ENCODE results near the gene FGF14.

The FGF14 gene

DNA sequence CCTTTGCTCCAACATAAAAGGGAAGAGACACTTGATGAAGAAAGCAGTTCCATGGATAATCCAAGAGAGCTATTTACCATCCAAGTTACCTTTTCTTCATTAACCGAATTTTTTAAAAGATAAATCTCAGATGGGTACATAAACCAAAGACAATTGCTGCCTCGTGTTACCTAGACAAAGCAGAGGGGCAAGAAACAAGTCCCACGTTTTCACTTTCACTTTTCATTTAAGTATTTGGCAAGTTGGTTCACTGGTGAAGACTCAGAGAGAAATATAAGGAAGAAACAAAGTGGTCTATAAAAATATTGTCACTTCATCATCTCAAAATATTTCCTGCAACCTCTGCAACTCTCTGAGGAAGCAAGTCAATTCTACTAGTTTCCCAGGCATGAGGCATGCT lies 446.1 kb downstream of the FGF14 start:
- TF ChIP-seq, protein P1, sequence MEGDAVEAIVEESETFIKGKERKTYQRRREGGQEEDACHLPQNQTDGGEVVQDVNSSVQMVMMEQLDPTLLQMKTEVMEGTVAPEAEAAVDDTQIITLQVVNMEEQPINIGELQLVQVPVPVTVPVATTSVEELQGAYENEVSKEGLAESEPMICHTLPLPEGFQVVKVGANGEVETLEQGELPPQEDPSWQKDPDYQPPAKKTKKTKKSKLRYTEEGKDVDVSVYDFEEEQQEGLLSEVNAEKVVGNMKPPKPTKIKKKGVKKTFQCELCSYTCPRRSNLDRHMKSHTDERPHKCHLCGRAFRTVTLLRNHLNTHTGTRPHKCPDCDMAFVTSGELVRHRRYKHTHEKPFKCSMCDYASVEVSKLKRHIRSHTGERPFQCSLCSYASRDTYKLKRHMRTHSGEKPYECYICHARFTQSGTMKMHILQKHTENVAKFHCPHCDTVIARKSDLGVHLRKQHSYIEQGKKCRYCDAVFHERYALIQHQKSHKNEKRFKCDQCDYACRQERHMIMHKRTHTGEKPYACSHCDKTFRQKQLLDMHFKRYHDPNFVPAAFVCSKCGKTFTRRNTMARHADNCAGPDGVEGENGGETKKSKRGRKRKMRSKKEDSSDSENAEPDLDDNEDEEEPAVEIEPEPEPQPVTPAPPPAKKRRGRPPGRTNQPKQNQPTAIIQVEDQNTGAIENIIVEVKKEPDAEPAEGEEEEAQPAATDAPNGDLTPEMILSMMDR (IDR thresholded peaks at IDR 0.05; ENCODE audit: insufficient read depth, low read length, poor library complexity, severe bottlenecking), result no peak
- TF ChIP-seq EZH2phosphoT487 (conservative IDR thresholded peaks at IDR 0.05; ENCODE audit: low read length), result no peak
- Histone ChIP-seq H3K27ac (ENCODE audit: low read depth, low read length) (no peak overlapping the region), H3K9me3 (ENCODE audit: insufficient read depth, low read length) (no peaks in the 10 kb centered on the region), H3F3A (ENCODE audit: insufficient read depth) (no peaks in the 10 kb centered on the region), H3K4me2 (ENCODE audit: low read depth, low read length, poor library complexity, severe bottlenecking) (no peak overlapping the region), H4K20me1 (ENCODE audit: low read depth, low read length) (no peaks in the 10 kb centered on the region), H3K36me3 (ENCODE audit: low read length) (no peaks in the 10 kb centered on the region), H3K4me3 (ENCODE audit: insufficient read depth, low read length, poor library complexity, severe bottlenecking) (no peak overlapping the region), H3K9me2 (replicated peaks; ENCODE audit: insufficient read depth, low read length) (no peaks in the 10 kb centered on the region), H3K79me2 (ENCODE audit: insufficient read depth, low read length) (no peaks in the 10 kb centered on the region), H3K27me3 (ENCODE audit: low read length) (no peaks in the 10 kb centered on the region), H2AFZ (ENCODE audit: low read depth, low read length, severe bottlenecking) (no peak overlapping the region), H3K9ac (ENCODE audit: low read length) (no peak overlapping the region)

DNA sequence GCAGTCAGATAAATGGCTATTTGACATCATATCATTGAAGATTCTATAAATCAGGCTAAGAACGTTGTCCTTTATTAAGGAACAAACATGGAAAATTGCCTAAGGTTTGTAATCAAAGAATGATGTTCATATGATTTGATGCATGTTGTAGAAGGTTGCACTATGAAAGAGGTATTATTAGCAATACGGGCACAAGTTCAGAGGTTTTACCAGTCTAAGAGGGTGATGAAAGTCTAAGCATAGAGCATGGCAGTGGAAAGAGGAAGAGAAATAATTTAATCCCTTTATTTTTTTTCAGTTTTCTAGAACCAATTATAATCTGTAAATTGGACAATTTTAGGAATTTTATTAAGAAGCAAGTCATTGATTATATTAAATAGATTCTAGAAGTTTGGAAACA lies 450.7 kb downstream of the FGF14 start:
- Histone ChIP-seq H4K20me1 (ENCODE audit: low read depth, low read length) (no peaks in the 10 kb centered on the region), H2AFZ (ENCODE audit: low read depth, low read length, severe bottlenecking) (no peak overlapping the region), H3K27ac (ENCODE audit: low read depth, low read length) (no peak overlapping the region), H3K79me2 (ENCODE audit: insufficient read depth, low read length) (no peaks in the 10 kb centered on the region), H3K4me2 (ENCODE audit: low read depth, low read length, poor library complexity, severe bottlenecking) (no peak overlapping the region), H3K27me3 (ENCODE audit: low read length) (no peaks in the 10 kb centered on the region), H3K9me3 (ENCODE audit: insufficient read depth, low read length) (no peaks in the 10 kb centered on the region), H3K9me2 (replicated peaks; ENCODE audit: insufficient read depth, low read length) (no peaks in the 10 kb centered on the region), H3K9ac (ENCODE audit: low read length) (no peak overlapping the region), H3F3A (ENCODE audit: insufficient read depth) (no peaks in the 10 kb centered on the region), H3K36me3 (ENCODE audit: low read length) (no peaks in the 10 kb centered on the region), H3K4me3 (ENCODE audit: insufficient read depth, low read length, poor library complexity, severe bottlenecking) (no peak overlapping the region)
- TF ChIP-seq, protein P1 (IDR thresholded peaks at IDR 0.05; ENCODE audit: insufficient read depth, low read length, poor library complexity, severe bottlenecking), result no peak
- TF ChIP-seq EZH2phosphoT487 (conservative IDR thresholded peaks at IDR 0.05; ENCODE audit: low read length), result no peak

DNA sequence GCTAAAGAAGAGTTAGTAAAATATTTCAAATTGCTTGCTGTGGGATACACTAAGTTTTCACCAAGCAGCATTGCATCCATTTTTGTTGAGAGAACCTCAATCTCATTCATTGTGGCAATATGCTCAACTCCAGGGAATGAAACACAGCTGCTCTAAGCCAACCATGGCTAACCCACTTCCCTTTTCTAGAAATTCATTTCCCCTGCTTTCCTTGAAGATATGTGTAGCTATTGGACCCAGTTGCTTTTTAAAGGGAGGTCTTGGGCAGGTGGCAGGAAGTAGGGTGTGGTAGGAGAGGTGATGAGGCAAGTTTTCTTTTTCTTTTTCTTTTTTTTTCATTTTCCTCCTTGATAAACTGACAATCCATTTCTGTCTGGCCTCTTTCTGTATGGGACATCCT lies 452.2 kb downstream of the FGF14 start:
- H3K36me3 ChIP-seq (ENCODE audit: low read length), result no peaks in the 10 kb centered on the region
- no peak overlapping the region for H3K9ac ChIP-seq (ENCODE audit: low read length)

More for the DNA sequence above, 452.2 kb downstream of the FGF14 start:
- H3F3A ChIP-seq (ENCODE audit: insufficient read depth), result no peaks in the 10 kb centered on the region
- no peak overlapping the region for H3K27ac ChIP-seq (ENCODE audit: low read depth, low read length)
- no peaks in the 10 kb centered on the region for H3K9me2 ChIP-seq (replicated peaks; ENCODE audit: insufficient read depth, low read length)
- H3K4me2 ChIP-seq (ENCODE audit: low read depth, low read length, poor library complexity, severe bottlenecking), result no peak overlapping the region
- H2AFZ ChIP-seq (ENCODE audit: low read depth, low read length, severe bottlenecking), result no peak overlapping the region
- H4K20me1 ChIP-seq (ENCODE audit: low read depth, low read length), result no peaks in the 10 kb centered on the region
- H3K4me3 ChIP-seq (ENCODE audit: insufficient read depth, low read length, poor library complexity, severe bottlenecking), result no peak overlapping the region
- no peaks in the 10 kb centered on the region for H3K79me2 ChIP-seq (ENCODE audit: insufficient read depth, low read length)
- H3K9me3 ChIP-seq (ENCODE audit: insufficient read depth, low read length), result no peaks in the 10 kb centered on the region
- no peak for TF ChIP-seq EZH2phosphoT487 (conservative IDR thresholded peaks at IDR 0.05; ENCODE audit: low read length)
- TF ChIP-seq, protein P1 (IDR thresholded peaks at IDR 0.05; ENCODE audit: insufficient read depth, low read length, poor library complexity, severe bottlenecking), result no peak
- H3K27me3 ChIP-seq (ENCODE audit: low read length), result no peaks in the 10 kb centered on the region
